ENCODE data around the gene OR2V2. TPM values are rescaled to one million over a fixed set of nuclear protein-coding genes. Genes with fewer than 3 reads are reported as not detected.

The OR2V2 gene
- total RNA-seq, 2 experiments from 2014 or later, result not detected

GRCh38 chr5:181120306-181120705, 27.1 kb upstream of the OR2V2 start:
- Mint-ChIP-seq H3K27ac (no peak overlapping the region), H3K9me3 (no peaks in the 10 kb centered on the region), H3K4me1 (ENCODE audit: low read depth) (no peaks in the 10 kb centered on the region), H3K27me3 (peaks cover 98% of the 10 kb centered on the region), H3K36me3 (ENCODE audit: low read depth) (no peaks in the 10 kb centered on the region), H3K4me3 (no peak overlapping the region)
- POLR2A ChIA-PET, result no interaction called here
- Histone ChIP-seq H3K36me3 (ENCODE audit: insufficient read depth, low read length) (no peaks in the 10 kb centered on the region), H3K27ac (ENCODE audit: low read depth in 1 of 2, low read length in 2 of 2) (no peak overlapping the region), H3K9me3 (ENCODE audit: control insufficient read depth in 1 of 2, insufficient read depth in 1 of 2, low read length in 2 of 2) (peaks cover 0 to 12% of the 10 kb centered on the region in 2 experiments), H3K4me1 (ENCODE audit: insufficient read depth, low read length) (peaks cover 1% of the 10 kb centered on the region), H3K4me3 (ENCODE audit: low read length) (no peak overlapping the region), H3K27me3 (ENCODE audit: control insufficient read depth in 1 of 2, insufficient read depth in 2 of 2, low read length in 2 of 2) (peaks cover 36 to 75% of the 10 kb centered on the region in 2 experiments)
- no peak for TF ChIP-seq CTCF (IDR thresholded peaks at IDR 0.05)
- CTCF ChIA-PET, result no interaction called here
- DNase-seq (no peak), ATAC-seq (ENCODE audit: poor library complexity) (no peak)
- intact Hi-C loops (cut with DNase I, micrococcal nuclease), result no loop called here

- intact Hi-C loops (cut with DNase I, micrococcal nuclease), result no loop called here
- TF ChIP-seq CTCF (IDR thresholded peaks at IDR 0.05), result no peak
- ATAC-seq (ENCODE audit: poor library complexity), result no peak
- Mint-ChIP-seq H3K27me3 (peaks cover 96% of the 10 kb centered on the region), H3K9me3 (no peaks in the 10 kb centered on the region), H3K4me3 (no peak overlapping the region), H3K4me1 (ENCODE audit: low read depth) (no peaks in the 10 kb centered on the region), H3K36me3 (ENCODE audit: low read depth) (no peaks in the 10 kb centered on the region), H3K27ac (no peak overlapping the region)
- no peak overlapping the region for H3K4me3 ChIP-seq (ENCODE audit: low read length)
- no peak overlapping the region for H3K27ac ChIP-seq (ENCODE audit: low read depth in 1 of 2, low read length in 2 of 2)
- ChIA-PET CTCF (no interaction called here), POLR2A (no interaction called here)
- no peak for DNase-seq
- no peaks in the 10 kb centered on the region for H3K36me3 ChIP-seq (ENCODE audit: insufficient read depth, low read length)
- H3K4me1 ChIP-seq (ENCODE audit: insufficient read depth, low read length), result no peaks in the 10 kb centered on the region
- peaks cover 0 to 12% of the 10 kb centered on the region in 2 experiments for H3K9me3 ChIP-seq (ENCODE audit: control insufficient read depth in 1 of 2, insufficient read depth in 1 of 2, low read length in 2 of 2)
- H3K27me3 ChIP-seq (ENCODE audit: control insufficient read depth in 1 of 2, insufficient read depth in 2 of 2, low read length in 2 of 2), result peaks cover 32 to 70% of the 10 kb centered on the region in 2 experiments
Observed at GRCh38 chr5:181120761-181121160, 26.6 kb upstream of the OR2V2 start.

- Mint-ChIP-seq H3K36me3 (ENCODE audit: low read depth) (no peaks in the 10 kb centered on the region), H3K27me3 (peaks cover 95% of the 10 kb centered on the region), H3K27ac (no peak overlapping the region), H3K4me3 (no peak overlapping the region), H3K9me3 (no peaks in the 10 kb centered on the region), H3K4me1 (ENCODE audit: low read depth) (no peaks in the 10 kb centered on the region)
- ATAC-seq (ENCODE audit: poor library complexity) (no peak), DNase-seq (no peak)
- Histone ChIP-seq H3K27me3 (ENCODE audit: control insufficient read depth in 1 of 2, insufficient read depth in 2 of 2, low read length in 2 of 2) (peaks cover 29 to 62% of the 10 kb centered on the region in 2 experiments), H3K9me3 (ENCODE audit: control insufficient read depth in 1 of 2, insufficient read depth in 1 of 2, low read length in 2 of 2) (peaks cover 0 to 12% of the 10 kb centered on the region in 2 experiments), H3K4me3 (ENCODE audit: low read length) (no peak overlapping the region), H3K4me1 (ENCODE audit: insufficient read depth, low read length) (no peaks in the 10 kb centered on the region), H3K36me3 (ENCODE audit: insufficient read depth, low read length) (no peaks in the 10 kb centered on the region), H3K27ac (ENCODE audit: low read depth in 1 of 2, low read length in 2 of 2) (no peak overlapping the region)
- POLR2A ChIA-PET, result no interaction called here
- TF ChIP-seq CTCF (IDR thresholded peaks at IDR 0.05), result no peak
- intact Hi-C loops (cut with DNase I, micrococcal nuclease), result no loop called here
- CTCF ChIA-PET, result no interaction called here
Observed at GRCh38 chr5:181121675-181122561, 25.5 kb upstream of the OR2V2 start.
